Measurements from ENCODE around the gene HTRA3.

HTRA3 gene

DNA sequence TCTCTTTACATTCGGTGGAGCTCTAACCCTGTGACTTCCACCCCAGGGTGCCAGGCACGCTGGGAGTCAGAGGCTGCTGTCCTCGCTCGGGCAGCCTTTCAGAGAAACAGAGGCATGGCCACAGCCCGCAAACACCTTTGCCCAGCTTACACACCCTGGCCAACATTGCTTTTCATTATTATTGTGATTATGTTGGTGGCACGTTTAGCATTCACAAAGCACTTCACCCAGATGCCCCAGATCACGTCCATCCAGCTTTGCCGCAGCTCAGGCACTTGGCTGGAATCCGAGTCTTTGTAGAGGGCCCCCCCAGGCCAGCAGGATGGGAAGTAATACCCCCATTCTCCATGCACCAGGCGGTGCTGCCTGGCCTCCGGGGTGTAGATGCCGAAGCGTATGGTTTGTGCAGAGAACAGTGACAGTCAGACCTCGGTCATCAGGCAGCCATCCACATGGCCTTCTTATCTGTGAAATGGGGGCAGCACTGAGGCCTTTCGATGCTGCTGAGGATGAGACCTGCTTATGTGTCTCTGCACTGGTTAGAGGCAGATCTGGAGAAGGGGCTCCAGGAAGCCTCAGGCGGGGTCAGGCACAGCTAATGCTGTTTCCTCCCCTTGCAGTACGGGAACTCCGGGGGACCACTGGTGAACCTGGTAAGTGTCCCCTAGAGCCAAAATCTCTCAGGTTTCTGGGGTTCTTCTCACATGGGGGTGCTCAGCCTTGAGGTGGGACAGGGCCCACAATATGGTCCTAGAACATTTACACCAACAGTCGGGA, 22.3 kb downstream of the HTRA3 start:
- Histone ChIP-seq H3K9ac (ENCODE audit: low read length in 5 of 5) (no peak overlapping the region), H3K27ac (ENCODE audit: low read depth, low read length) (no peak overlapping the region), H3K27me3 (ENCODE audit: control insufficient read depth in 5 of 5, insufficient read depth in 4 of 5, low read length in 5 of 5) (no peaks in the 10 kb centered on the region), H3K4me1 (ENCODE audit: control insufficient read depth in 5 of 5, insufficient read depth in 5 of 5, low read length in 5 of 5) (no peaks in the 10 kb centered on the region), H3K36me3 (ENCODE audit: control insufficient read depth in 5 of 5, insufficient read depth in 5 of 5, low read length in 5 of 5) (peaks cover 0 to 52% (median 37%) of the 10 kb centered on the region in 5 donors), H3K4me3 (ENCODE audit: low read depth in 1 of 5, low read length in 5 of 5) (no peak overlapping the region), H3K9me3 (ENCODE audit: control insufficient read depth in 5 of 5, low read length in 5 of 5) (no peaks in the 10 kb centered on the region)

DNA sequence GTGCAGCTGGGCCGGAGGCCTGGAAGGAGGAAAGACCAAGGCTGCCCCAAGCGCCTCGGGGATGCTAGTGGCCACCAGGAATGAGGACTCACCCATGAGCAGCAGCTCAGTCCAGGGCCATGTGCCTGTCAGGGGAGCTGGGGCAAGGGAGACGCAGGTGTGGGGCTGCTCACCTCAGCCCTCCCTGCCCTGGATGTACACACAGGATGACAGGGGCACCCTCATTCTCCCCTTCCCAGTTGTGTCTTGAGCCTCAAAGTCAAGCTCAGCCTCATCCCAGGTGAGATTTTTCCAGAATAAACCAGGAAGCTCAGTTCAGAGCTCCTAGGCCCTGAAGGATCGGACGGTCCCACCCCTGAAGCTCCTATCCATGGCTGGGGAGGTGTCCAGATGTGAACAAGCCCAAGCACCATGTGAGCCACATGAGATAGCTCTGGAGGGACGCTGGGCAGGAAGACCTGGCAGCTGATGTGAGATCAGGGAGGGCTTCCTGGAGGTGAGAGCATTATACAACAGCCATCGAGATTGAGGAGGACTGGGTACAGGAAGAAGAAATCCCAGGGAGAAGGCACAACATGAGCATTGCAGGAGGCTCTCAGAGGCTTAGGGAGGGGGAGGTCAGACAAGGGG, 23.0 kb downstream of the HTRA3 start:
- Histone ChIP-seq H3K4me3 (ENCODE audit: low read depth in 1 of 5, low read length in 5 of 5) (no peak overlapping the region), H3K27me3 (ENCODE audit: control insufficient read depth in 5 of 5, insufficient read depth in 4 of 5, low read length in 5 of 5) (no peaks in the 10 kb centered on the region), H3K9ac (ENCODE audit: low read length in 5 of 5) (no peak overlapping the region), H3K36me3 (ENCODE audit: control insufficient read depth in 5 of 5, insufficient read depth in 5 of 5, low read length in 5 of 5) (peaks cover 0 to 46% (median 35%) of the 10 kb centered on the region in 5 donors), H3K27ac (ENCODE audit: low read depth, low read length) (no peak overlapping the region), H3K9me3 (ENCODE audit: control insufficient read depth in 5 of 5, low read length in 5 of 5) (no peaks in the 10 kb centered on the region), H3K4me1 (ENCODE audit: control insufficient read depth in 5 of 5, insufficient read depth in 5 of 5, low read length in 5 of 5) (no peaks in the 10 kb centered on the region)

DNA sequence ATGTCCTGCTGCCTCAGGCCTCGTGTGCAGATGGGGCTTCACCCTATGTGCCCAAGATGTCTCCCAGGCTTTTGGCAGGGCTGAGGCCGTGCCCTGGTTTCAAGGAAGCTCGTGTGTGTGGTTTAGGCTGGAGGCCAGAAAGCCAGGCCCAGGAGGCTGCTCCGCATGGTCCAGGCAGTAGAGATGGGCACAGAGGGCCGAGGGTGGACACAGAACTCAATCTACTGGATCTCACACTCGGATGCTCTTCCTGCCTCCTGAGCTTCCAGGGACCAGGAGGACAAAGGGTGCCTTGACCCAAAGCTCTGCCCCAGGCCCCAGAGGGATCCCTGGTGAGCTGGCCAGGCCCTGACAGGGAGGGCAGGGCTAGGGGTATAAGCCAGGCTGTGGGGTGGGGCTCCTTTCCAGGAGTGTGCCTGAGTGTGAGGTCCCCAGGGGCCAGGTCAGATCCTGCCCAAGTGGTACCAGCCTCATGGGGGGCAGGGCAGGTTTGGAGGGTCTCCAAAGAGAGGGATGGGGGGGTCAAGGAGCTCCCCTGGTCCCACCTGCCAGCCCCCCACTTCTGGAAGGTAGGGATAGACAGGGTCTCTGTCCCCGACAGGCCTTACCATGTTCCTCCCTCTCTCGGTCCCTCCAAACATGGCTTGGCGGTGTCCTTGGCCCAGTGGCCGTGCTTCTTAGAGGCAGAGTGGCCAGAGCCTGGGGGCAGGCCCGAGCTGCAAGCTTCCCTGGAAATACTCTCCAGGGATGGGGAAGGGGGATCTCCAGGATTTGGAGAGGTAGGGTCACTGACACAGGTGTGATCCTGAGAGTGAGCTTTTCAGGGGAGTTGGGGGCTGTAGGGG, 23.8 kb downstream of the HTRA3 start:
- Histone ChIP-seq H3K4me3 (ENCODE audit: low read depth in 1 of 5, low read length in 5 of 5) (no peak overlapping the region), H3K9ac (ENCODE audit: low read length in 5 of 5) (no peak overlapping the region), H3K27ac (ENCODE audit: low read depth, low read length) (no peak overlapping the region), H3K36me3 (ENCODE audit: control insufficient read depth in 5 of 5, insufficient read depth in 5 of 5, low read length in 5 of 5) (peaks cover 0 to 46% (median 36%) of the 10 kb centered on the region in 5 donors), H3K9me3 (ENCODE audit: control insufficient read depth in 5 of 5, low read length in 5 of 5) (no peaks in the 10 kb centered on the region), H3K27me3 (ENCODE audit: control insufficient read depth in 5 of 5, insufficient read depth in 4 of 5, low read length in 5 of 5) (no peaks in the 10 kb centered on the region), H3K4me1 (ENCODE audit: control insufficient read depth in 5 of 5, insufficient read depth in 5 of 5, low read length in 5 of 5) (no peaks in the 10 kb centered on the region)

DNA sequence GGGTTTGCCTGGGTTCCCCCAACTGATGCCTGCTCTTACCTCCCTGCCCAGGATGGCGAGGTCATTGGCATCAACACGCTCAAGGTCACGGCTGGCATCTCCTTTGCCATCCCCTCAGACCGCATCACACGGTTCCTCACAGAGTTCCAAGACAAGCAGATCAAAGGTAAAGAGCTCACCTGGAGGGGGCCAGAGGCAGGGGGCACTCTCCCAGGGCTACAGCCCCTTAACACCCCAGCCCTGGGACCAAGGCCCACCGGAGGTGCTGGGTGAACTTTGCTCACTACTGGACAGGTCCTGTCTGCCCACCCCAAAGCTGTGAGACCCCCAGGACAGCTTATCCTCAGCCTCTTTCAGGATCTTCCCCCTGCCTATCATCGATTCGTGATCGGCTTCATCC, 24.5 kb downstream of the HTRA3 start:
- Histone ChIP-seq H3K27ac (ENCODE audit: low read depth, low read length) (no peak overlapping the region), H3K4me3 (ENCODE audit: low read depth in 1 of 5, low read length in 5 of 5) (no peak overlapping the region), H3K27me3 (ENCODE audit: control insufficient read depth in 5 of 5, insufficient read depth in 4 of 5, low read length in 5 of 5) (no peaks in the 10 kb centered on the region), H3K9ac (ENCODE audit: low read length in 5 of 5) (no peak overlapping the region), H3K9me3 (ENCODE audit: control insufficient read depth in 5 of 5, low read length in 5 of 5) (no peaks in the 10 kb centered on the region), H3K4me1 (ENCODE audit: control insufficient read depth in 5 of 5, insufficient read depth in 5 of 5, low read length in 5 of 5) (no peaks in the 10 kb centered on the region), H3K36me3 (ENCODE audit: control insufficient read depth in 5 of 5, insufficient read depth in 5 of 5, low read length in 5 of 5) (peaks cover 0 to 46% (median 36%) of the 10 kb centered on the region in 5 donors)

DNA sequence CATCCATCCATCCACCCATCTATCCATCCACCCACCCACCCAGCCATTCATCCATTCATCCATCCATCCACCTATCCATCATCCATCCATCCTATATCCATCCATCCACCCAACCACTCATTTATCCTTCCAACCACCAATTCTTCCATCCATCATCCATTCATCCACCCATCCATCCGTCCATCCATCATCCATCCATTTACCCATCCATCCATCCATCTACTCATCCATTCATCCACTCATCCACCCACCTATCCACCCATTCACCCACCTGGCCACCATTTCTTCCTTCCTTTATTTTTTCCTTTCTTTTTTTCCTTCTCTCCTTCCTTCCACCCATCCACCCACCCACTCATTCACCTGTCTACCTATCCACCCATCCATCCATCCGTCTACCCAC, 25.2 kb downstream of the HTRA3 start:
- peaks cover 0 to 44% (median 36%) of the 10 kb centered on the region in 5 donors for H3K36me3 ChIP-seq (ENCODE audit: control insufficient read depth in 5 of 5, insufficient read depth in 5 of 5, low read length in 5 of 5)
- no peaks in the 10 kb centered on the region for H3K4me1 ChIP-seq (ENCODE audit: control insufficient read depth in 5 of 5, insufficient read depth in 5 of 5, low read length in 5 of 5)
- H3K4me3 ChIP-seq (ENCODE audit: low read depth in 1 of 5, low read length in 5 of 5), result no peak overlapping the region
- H3K27ac ChIP-seq (ENCODE audit: low read depth, low read length), result no peak overlapping the region
- H3K27me3 ChIP-seq (ENCODE audit: control insufficient read depth in 5 of 5, insufficient read depth in 4 of 5, low read length in 5 of 5), result no peaks in the 10 kb centered on the region
- H3K9me3 ChIP-seq (ENCODE audit: control insufficient read depth in 5 of 5, low read length in 5 of 5), result no peaks in the 10 kb centered on the region
- no peak overlapping the region for H3K9ac ChIP-seq (ENCODE audit: low read length in 5 of 5)

DNA sequence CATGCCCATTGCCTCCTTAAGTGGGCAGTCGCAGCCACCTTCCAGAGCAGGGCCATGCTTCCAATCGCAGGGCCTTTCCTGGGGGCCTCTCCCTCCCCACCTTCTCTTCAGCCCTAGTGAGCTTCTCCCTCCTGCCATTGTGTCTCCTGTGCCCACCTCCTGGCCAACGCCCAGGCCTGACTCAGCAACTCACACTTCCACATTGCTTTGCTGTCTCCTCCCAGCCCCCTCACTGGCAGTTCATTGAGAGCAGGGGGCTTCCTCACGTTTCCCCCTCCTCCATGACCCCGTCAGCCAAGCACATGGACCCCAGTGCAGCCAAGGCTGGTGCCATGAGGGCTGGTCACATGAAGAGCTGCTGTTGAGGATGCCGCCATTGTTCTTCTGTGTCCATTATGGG, 25.9 kb downstream of the HTRA3 start:
- Histone ChIP-seq H3K27me3 (ENCODE audit: control insufficient read depth in 5 of 5, insufficient read depth in 4 of 5, low read length in 5 of 5) (no peaks in the 10 kb centered on the region), H3K9me3 (ENCODE audit: control insufficient read depth in 5 of 5, low read length in 5 of 5) (no peaks in the 10 kb centered on the region), H3K36me3 (ENCODE audit: control insufficient read depth in 5 of 5, insufficient read depth in 5 of 5, low read length in 5 of 5) (peaks cover 0 to 42% (median 36%) of the 10 kb centered on the region in 5 donors), H3K4me3 (ENCODE audit: low read depth in 1 of 5, low read length in 5 of 5) (no peak overlapping the region), H3K27ac (ENCODE audit: low read depth, low read length) (no peak overlapping the region), H3K9ac (ENCODE audit: low read length in 5 of 5) (no peak overlapping the region), H3K4me1 (ENCODE audit: control insufficient read depth in 5 of 5, insufficient read depth in 5 of 5, low read length in 5 of 5) (no peaks in the 10 kb centered on the region)

DNA sequence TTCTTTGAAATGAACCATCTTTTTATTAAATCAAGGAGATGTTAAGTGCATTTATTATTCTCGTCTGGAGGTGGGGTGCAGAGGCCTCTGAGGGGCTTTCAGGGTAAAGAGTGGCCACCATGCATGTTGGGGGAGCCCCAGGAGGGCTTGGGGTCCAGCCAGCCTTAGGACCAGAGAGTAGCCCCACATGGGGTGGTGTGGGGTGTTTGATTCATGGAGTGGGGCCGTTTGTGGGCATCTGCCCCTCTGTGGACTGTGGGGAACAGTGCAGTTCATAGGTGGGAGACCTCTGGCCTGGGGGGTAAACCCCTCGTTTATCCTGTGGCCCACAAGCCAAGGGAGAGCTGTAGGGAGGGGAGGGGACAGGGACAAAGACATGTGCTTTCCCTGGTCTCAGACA, 26.9 kb downstream of the HTRA3 start:
- H3K9ac ChIP-seq (ENCODE audit: low read length in 5 of 5), result no peak overlapping the region
- no peaks in the 10 kb centered on the region for H3K4me1 ChIP-seq (ENCODE audit: control insufficient read depth in 5 of 5, insufficient read depth in 5 of 5, low read length in 5 of 5)
- H3K4me3 ChIP-seq (ENCODE audit: low read depth in 1 of 5, low read length in 5 of 5), result no peak overlapping the region
- no peaks in the 10 kb centered on the region for H3K9me3 ChIP-seq (ENCODE audit: control insufficient read depth in 5 of 5, low read length in 5 of 5)
- no peak overlapping the region for H3K27ac ChIP-seq (ENCODE audit: low read depth, low read length)
- H3K36me3 ChIP-seq (ENCODE audit: control insufficient read depth in 5 of 5, insufficient read depth in 5 of 5, low read length in 5 of 5), result peaks cover 0 to 35% (median 34%) of the 10 kb centered on the region in 5 donors
- H3K27me3 ChIP-seq (ENCODE audit: control insufficient read depth in 5 of 5, insufficient read depth in 4 of 5, low read length in 5 of 5), result no peaks in the 10 kb centered on the region

DNA sequence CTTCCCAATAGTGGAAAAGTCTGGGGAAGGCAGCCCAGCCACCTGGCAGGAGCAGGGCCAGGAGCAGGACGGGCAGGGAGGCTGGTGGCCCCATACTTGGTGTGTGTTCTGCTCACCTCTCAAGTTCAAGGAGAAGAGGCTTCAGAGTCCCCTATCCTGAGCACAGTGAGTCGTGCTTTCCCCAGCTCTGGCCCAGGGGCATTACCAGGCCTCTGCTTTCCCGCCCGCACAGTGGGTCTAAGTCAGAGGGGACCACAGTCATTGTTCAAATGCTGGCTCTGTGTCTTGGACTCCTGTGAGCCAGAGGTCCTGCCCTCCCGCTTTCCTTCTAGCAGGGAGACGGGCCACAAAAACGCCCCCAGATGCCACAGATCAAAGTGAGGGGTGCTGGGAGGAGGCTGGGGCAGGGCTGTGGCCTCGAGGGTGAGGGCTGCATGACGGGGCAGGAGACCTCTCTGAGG, 27.6 kb downstream of the HTRA3 start:
- H3K36me3 ChIP-seq (ENCODE audit: control insufficient read depth in 5 of 5, insufficient read depth in 5 of 5, low read length in 5 of 5), result peaks cover 0 to 29% (median 29%) of the 10 kb centered on the region in 5 donors
- H3K4me3 ChIP-seq (ENCODE audit: low read depth in 1 of 5, low read length in 5 of 5), result no peak overlapping the region
- no peaks in the 10 kb centered on the region for H3K27me3 ChIP-seq (ENCODE audit: control insufficient read depth in 5 of 5, insufficient read depth in 4 of 5, low read length in 5 of 5)
- no peaks in the 10 kb centered on the region for H3K9me3 ChIP-seq (ENCODE audit: control insufficient read depth in 5 of 5, low read length in 5 of 5)
- H3K9ac ChIP-seq (ENCODE audit: low read length in 5 of 5), result no peak overlapping the region
- no peak overlapping the region for H3K27ac ChIP-seq (ENCODE audit: low read depth, low read length)
- no peaks in the 10 kb centered on the region for H3K4me1 ChIP-seq (ENCODE audit: control insufficient read depth in 5 of 5, insufficient read depth in 5 of 5, low read length in 5 of 5)

DNA sequence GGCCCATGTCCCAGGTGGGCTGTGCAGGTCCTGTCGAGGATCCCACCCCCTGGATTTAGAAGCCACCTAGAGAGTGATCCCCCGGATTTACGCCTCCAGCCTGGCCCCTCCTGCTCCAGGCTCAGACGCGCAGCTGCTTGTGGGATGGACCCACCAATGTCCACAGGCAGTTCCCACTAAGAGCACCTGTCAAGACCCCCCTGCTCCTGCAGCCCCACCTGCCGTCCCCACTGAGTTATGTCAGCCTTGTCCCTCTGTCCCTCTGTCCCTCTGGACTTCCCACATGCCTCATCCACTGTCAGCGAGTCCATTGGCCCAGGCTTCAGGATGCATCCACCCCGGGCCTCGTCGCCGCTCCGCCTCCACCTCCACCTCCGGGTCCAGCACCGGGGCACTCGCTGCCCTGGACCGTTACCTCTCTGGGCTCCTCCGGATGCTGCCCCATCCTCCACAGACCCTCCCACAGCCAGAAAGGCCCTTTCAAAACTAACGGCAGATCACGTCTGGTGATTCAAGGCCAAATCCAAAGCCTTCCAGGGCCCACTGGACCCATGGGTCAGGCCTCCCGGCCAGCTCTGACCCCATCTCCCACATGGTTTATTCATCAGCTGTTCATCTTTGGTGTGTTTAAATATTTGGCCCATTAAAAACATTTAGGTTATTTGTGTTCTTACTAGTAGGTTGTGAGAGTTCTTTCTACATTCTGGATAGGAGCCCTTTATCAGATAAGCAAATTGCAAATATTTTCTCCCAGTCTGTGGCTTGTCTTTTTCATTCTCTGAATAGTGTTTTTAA, 28.3 kb downstream of the HTRA3 start:
- Histone ChIP-seq H3K4me3 (ENCODE audit: low read depth in 1 of 5, low read length in 5 of 5) (no peak overlapping the region), H3K27me3 (ENCODE audit: control insufficient read depth in 5 of 5, insufficient read depth in 4 of 5, low read length in 5 of 5) (no peaks in the 10 kb centered on the region), H3K27ac (ENCODE audit: low read depth, low read length) (no peak overlapping the region), H3K4me1 (ENCODE audit: control insufficient read depth in 5 of 5, insufficient read depth in 5 of 5, low read length in 5 of 5) (no peaks in the 10 kb centered on the region), H3K9ac (ENCODE audit: low read length in 5 of 5) (no peak overlapping the region), H3K9me3 (ENCODE audit: control insufficient read depth in 5 of 5, low read length in 5 of 5) (no peaks in the 10 kb centered on the region), H3K36me3 (ENCODE audit: control insufficient read depth in 5 of 5, insufficient read depth in 5 of 5, low read length in 5 of 5) (peaks cover 0 to 32% (median 22%) of the 10 kb centered on the region in 5 donors)

Data from subcutaneous abdominal adipose tissue (tissue), 5 donors.